ENCODE data around the gene ZNF182.
"Not testable (repeated sequence)": the region's sequence is repeated elsewhere in the genome, so short reads cannot be mapped to it uniquely, and the experiment has no call there.

Gene ZNF182

GRCh38 chrX:47941423-47941822 lies 62.4 kb downstream of the ZNF182 start:
- TF ChIP-seq CTCF (IDR thresholded peaks at IDR 0.05; ENCODE audit: insufficient read depth, low read depth, low read length, missing control alignments) = no peak
- no peak overlapping the region for H3K4me3 ChIP-seq (ENCODE audit: low read depth, low read length)
- DNase-seq (ENCODE audit: low read depth) = no peak

GRCh38 chrX:47940448-47940847 lies 63.3 kb downstream of the ZNF182 start:
- TF ChIP-seq CTCF (IDR thresholded peaks at IDR 0.05; ENCODE audit: insufficient read depth, low read depth, low read length, missing control alignments) = no peak
- DNase-seq (ENCODE audit: low read depth) = no peak
- no peak overlapping the region for H3K4me3 ChIP-seq (ENCODE audit: low read depth, low read length)

- no peak for DNase-seq (ENCODE audit: low read depth)
- TF ChIP-seq CTCF (IDR thresholded peaks at IDR 0.05; ENCODE audit: insufficient read depth, low read depth, low read length, missing control alignments) = no peak
- no peak overlapping the region for H3K4me3 ChIP-seq (ENCODE audit: low read depth, low read length)
Observed at GRCh38 chrX:47936940-47937317, 66.9 kb downstream of the ZNF182 start.

- DNase-seq (ENCODE audit: low read depth) = no peak
- no peak overlapping the region for H3K4me3 ChIP-seq (ENCODE audit: low read depth, low read length)
- no peak for TF ChIP-seq CTCF (IDR thresholded peaks at IDR 0.05; ENCODE audit: insufficient read depth, low read depth, low read length, missing control alignments)
Observed at GRCh38 chrX:47936224-47936939, 67.4 kb downstream of the ZNF182 start.

GRCh38 chrX:47933946-47934345 lies 69.8 kb downstream of the ZNF182 start:
- TF ChIP-seq CTCF (IDR thresholded peaks at IDR 0.05; ENCODE audit: insufficient read depth, low read depth, low read length, missing control alignments) = no peak
- H3K4me3 ChIP-seq (ENCODE audit: low read depth, low read length) = no peak overlapping the region
- no peak for DNase-seq (ENCODE audit: low read depth)

- not testable (repeated sequence) for DNase-seq (ENCODE audit: low read depth); H3K4me3 ChIP-seq (ENCODE audit: low read depth, low read length)
Observed at GRCh38 chrX:47931970-47932369, 71.8 kb downstream of the ZNF182 start.

- no peak for TF ChIP-seq CTCF (IDR thresholded peaks at IDR 0.05; ENCODE audit: insufficient read depth, low read depth, low read length, missing control alignments)
- no peak overlapping the region for H3K4me3 ChIP-seq (ENCODE audit: low read depth, low read length)
- no peak for DNase-seq (ENCODE audit: low read depth)
Observed at GRCh38 chrX:47927212-47927611, 76.6 kb downstream of the ZNF182 start.
